NCI-H510A (cell line): Measurements from ENCODE around the gene UBE2M.
"Not testable (repeated sequence)": the region's sequence is repeated elsewhere in the genome, so short reads cannot be mapped to it uniquely, and the experiment has no call there.

ENCODE experiments used
- DNase-seq: peaks from one replicate; lab custom pipeline; 2025; lab: John Stamatoyannopoulos, UW

The UBE2M gene

DNA sequence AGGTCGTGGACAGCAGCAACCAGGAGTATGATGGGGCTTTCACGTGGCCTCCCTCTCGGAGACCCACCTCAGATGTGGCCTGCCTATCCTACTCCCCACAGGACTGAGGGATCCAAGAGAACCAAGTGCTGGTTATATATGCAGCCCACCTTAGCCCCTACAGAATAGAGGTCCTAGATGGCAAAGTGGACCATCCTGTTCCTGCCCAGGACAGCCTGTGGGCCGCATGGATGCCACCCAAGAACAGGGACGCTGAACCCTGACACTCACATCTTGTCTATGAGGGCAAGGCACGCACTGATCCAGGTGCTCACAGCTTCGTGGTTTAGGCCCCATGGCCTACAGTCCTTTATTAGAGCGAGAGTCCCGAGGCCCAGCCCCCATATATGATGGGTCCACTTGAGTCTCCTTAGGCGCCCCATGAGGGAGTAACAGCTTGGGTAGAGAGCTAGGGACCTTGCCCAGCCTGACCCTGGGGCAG is 45.2 kb downstream of the UBE2M start:
- DNase-seq: no peak

DNA sequence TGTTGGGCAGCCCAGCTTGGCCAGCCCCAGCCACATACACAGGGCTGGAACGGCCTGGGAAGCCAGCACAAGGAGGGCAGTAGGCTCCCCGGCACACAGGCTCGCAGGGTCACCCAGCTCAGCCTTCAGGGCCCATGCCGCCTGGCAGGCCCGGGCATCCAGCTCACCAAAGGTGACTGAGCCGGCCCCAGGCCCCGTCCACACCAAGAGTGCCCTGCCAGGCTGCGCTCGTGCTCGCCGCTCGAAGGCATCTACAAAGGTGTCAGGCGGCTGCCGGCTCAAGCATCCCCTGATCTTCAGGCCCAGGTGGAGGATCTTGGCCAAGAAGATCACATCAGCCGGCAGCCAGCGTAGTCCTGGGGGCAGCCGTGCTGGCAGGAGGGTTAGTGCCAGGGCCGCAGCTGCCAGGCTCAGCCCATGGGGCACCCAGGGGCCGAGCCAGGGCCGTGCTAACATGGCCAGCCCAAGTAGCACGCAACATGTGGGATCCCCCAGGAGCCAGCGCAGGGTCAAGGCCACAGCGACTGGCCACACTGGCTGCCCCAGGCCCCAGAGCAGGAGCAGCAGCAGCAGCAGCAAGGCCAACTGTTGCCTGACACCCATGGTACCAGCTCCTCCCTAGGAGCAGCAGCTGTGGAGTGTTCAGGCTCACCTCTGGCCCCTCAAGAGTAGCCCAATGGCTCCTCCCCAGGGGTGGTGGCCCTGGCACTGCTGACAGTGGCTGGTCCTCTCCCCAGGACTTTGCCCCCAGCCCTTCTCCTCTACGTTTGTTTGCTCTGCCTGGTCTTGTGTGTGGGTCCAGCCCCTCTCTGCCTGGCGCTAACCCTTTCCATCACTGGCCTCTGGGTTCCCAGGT is 46.8 kb downstream of the UBE2M start, which contains the start of gene SLC27A5:
Gene SLC27A5 (minus strand): TSS at position 640 of the 856 bp plus-strand sequence. CDS start 37 bp downstream, at position 603.
- no peak for DNase-seq

DNA sequence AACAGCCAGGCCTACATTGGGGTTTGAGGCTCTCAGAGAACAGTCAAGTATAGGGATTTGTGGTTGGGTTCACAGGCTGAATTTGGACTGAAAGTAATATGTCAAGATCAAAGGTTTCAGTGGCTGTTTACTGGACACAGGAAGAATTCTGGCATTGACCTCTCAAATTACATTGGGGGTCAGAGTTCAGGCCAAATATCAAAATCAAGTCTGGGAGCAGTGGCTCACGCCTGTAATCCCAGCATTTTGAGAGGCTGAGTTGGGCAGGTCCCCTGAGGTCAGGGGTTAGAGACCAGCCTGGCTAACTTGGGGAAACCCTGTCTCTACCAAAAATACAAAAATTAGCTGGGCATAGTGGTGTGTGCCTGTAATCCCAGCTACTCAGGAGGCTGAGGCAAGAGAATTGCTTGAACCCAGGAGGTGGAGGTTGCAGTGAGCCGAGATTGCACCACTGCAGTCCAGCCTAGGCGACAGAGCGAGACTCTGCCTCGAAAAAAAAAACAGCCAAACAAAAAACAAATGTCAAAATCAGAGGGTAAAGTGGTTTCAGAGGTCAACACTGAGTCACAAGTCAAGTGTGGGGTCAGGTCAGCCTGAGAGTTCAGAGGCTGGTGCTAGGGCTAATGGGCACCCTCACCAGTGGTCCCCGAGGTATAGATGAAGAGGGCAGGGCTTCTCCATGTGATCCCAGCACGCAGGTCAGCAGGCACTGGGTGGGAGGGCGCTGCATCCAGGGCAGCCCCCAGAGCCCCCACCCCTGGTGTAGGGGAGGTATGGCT is 48.1 kb downstream of the UBE2M start:
- no peak for DNase-seq

GRCh38 chr19:58509731-58510083 is 48.7 kb downstream of the UBE2M start:
- DNase-seq: no peak

GRCh38 chr19:58507602-58508223 is 50.7 kb downstream of the UBE2M start:
- not testable (repeated sequence) for DNase-seq
